NCI-H1417 treated with DMSO at 0.1 percent for 48 hours (cell line): ENCODE measurements around the gene KRTAP5-1.
"Not testable (repeated sequence)": the region's sequence is repeated elsewhere in the genome, so short reads cannot be mapped to it uniquely, and the experiment has no call there.

ENCODE experiments used
- DNase-seq: peaks from one replicate; lab custom pipeline; 2025; lab: John Stamatoyannopoulos, UW

Gene KRTAP5-1, protein sequence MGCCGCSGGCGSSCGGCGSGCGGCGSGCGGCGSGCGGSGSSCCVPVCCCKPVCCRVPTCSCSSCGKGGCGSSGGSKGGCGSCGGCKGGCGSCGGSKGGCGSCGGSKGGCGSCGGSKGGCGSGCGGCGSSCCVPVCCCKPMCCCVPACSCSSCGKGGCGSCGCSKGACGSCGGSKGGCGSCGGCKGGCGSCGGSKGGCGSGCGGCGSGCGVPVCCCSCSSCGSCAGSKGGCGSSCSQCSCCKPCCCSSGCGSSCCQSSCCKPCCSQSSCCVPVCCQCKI

GRCh38 chr11:1584661-1585370 is at the start of gene KRTAP5-1:
Gene KRTAP5-1, minus strand, starts transcription at chr11:1585283. Its CDS starts 34 bp downstream, at chr11:1585249.
- not testable (repeated sequence) for DNase-seq

- DNase-seq: no peak
Observed at GRCh38 chr11:1633864-1634263, 48.8 kb upstream of the KRTAP5-1 start.

DNA sequence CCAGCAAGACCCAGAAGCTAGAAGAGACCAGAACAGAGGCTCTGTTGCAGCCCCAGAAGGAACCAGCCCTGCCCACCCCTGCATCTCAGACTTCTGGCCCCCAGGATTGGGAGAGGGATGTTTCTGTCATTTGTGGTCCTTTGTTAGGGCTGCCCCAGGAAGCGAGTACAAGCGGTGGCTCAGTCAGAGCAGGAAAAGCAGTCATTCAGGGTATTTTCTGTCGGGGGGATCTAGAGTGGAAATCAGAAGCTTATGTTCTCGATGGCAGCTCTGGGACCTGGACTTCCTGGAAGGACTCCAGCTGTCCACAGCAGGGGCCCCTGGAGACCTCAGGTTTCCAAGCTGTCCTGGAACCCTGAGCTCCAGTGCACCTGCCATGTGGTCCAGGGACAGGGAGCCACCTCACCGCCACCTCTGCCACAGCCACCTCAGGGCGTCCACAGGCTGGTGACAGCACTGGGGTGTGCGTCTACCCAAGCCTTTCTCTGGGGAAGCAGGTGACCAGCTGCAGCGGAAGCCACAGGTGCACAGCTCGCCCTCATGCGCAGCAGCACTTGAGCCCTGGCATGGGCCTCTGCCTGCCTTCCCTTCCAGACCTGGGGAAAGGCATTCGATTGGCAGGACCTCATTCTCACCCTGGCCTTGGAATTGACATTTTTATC is 47.1 kb upstream of the KRTAP5-1 start:
- DNase-seq: no peak

- DNase-seq: no peak
Observed at GRCh38 chr11:1631066-1631568, 46.0 kb upstream of the KRTAP5-1 start.

DNA sequence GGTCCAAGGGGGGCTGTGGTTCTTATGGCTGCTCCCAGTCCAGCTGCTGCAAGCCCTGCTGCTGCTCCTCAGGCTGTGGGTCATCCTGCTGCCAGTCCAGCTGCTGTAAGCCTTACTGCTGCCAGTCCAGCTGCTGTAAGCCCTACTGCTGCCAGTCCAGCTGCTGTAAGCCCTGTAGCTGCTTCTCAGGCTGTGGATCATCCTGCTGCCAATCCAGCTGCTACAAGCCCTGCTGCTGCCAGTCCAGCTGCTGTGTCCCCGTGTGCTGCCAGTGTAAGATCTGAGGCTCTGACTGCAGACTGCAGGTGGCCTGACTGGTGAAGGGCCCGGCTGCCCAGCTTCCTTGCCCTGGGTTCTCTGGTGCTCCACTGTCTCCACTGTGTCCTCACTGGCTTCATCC is 45.2 kb upstream of the KRTAP5-1 start:
- DNase-seq: no peak

GRCh38 chr11:1629326-1630185 is 44.5 kb upstream of the KRTAP5-1 start, which contains the start of gene KRTAP5-5:
Gene KRTAP5-5, plus strand, starts transcription at chr11:1629775. Its CDS starts 66 bp downstream, at chr11:1629841.
- DNase-seq: no peak

- no peak for DNase-seq
Observed at GRCh38 chr11:1628506-1629325, 43.6 kb upstream of the KRTAP5-1 start.

DNA sequence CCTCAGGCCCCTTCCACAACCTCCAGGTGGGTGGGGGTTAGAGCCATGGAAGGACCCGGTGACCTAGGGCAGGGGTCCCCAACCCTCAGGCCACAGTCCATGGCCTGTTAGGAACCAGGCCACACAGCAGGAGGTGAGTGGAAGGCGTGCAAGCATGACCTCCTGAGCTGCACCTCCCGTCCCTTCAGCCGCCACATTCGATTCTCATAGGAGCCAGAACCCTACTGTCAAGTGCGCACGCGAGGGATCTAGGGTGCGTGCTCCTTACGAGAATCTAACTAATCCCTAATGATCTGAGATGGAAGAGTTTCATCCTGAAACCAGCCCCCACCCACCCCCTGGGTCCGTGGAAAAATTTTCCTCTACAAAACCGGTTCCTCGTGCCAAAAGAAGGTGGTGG is 40.5 kb upstream of the KRTAP5-1 start:
- no peak for DNase-seq

DNA sequence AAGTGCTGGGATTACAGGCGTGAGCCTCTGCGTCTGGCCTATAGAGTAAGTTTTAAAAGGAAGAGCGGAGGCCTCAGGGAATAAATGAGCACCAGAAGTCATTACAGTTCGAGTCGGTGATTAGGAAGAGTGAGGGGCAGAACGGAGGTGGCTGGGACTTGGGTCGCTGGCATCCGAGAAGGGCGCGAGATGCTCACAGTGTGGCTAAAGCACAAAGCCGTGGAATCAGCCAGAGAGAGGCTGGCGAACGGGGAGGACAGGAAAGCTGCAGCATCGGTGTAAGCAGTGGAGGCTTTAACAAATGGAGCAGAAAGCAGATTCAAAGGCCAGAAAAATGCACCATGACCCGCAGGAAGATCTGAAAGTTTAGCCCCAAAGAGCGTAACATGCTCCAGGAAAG is 39.5 kb upstream of the KRTAP5-1 start:
- DNase-seq: no peak

GRCh38 chr11:1623716-1624115 is 38.6 kb upstream of the KRTAP5-1 start:
- no peak for DNase-seq

DNA sequence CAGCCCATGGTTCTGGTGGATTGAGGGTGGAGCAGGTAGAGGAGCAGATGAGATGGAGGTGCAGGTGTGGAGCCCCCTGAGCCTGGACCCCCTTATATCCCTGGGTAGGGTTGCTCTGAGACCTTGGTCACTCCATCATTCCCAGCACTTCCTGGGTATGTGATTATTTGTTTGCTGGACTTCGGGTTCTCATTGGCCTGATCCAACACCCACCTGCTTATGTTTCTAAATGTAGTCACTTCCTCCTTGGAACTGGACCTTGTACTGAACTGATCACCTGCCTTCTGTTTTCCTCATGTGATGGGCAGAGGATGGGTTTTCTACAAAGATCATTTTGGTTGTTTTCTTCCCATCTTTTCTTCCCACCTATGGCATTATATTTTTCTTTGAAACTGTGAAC is 37.0 kb upstream of the KRTAP5-1 start, which contains the start of gene KRTAP5-4:
KRTAP5-4 (minus strand) TSS at position 53 of the 400 bp plus-strand sequence; CDS start at position 8, 45 bp downstream.
- no peak for DNase-seq

GRCh38 chr11:1619449-1619848 is 34.4 kb upstream of the KRTAP5-1 start:
- DNase-seq: no peak

DNA sequence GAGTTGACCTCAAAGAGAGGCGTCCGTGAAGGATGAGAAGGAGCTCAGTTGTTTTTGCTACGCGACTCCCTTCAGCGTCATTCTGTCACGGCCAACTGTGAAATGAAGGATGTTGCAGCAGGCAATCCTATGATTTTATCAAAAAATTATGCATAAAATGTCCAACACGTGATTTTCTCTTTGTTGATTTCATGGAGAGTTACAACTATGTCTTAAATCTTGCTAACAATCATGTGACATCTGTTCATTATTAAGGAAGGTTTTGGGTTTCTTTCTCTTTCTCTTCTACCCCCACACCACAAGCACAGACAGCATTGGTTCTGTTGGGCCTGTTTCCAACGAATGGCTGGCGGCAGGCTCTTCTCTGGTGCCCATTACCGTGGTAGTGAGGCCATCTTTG is 33.1 kb upstream of the KRTAP5-1 start:
- no peak for DNase-seq

DNA sequence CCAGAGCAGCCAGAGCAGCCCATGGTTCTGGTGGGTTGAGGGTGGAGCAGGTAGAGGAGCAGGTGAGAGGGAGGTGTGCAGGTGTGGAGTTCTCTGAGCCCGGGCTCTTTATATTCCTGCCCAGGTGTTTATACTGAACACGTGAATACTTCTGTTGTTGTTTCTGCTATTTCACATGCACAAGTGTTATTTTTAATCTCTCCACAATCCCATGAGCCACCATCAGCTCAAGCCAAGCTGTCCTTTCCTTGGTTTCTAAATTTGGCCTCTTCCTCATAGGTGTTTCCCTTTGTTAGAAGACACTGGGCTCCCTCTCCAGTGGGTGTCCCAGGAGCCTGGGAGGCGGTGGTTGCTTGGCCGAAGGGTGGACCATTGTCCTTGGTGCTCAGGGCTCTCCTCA is 23.3 kb upstream of the KRTAP5-1 start, which contains the start of gene KRTAP5-3:
KRTAP5-3 (minus strand) TSS at position 101 of the 400 bp plus-strand sequence; CDS start at position 23, 78 bp downstream.
- no peak for DNase-seq

- not testable (repeated sequence) for DNase-seq
Observed at GRCh38 chr11:1607901-1608300, 22.8 kb upstream of the KRTAP5-1 start.

GRCh38 chr11:1607156-1607845 is 22.2 kb upstream of the KRTAP5-1 start:
- DNase-seq: not testable (repeated sequence)

- not testable (repeated sequence) for DNase-seq
Observed at GRCh38 chr11:1605923-1606322, 20.8 kb upstream of the KRTAP5-1 start.

DNA sequence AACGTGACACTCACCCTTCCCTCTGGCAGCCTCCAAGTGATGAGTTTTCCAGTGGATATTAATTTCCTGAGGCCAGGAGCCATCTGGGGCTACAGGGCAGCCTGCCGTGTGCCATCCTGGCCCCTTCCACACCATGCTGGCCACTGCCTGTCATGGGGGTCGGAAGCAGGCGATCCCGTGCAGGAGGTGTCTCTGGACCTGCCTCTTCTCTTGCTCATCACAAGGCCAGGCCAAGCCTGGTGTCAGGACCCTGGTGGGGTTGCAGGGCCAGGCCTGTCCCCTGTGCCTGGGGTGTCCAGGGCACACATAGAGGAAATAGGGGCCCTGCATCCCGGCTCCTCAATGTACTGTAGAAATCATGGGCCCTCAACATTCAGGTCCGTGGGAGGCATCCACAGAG is 19.6 kb upstream of the KRTAP5-1 start:
- no peak for DNase-seq

DNA sequence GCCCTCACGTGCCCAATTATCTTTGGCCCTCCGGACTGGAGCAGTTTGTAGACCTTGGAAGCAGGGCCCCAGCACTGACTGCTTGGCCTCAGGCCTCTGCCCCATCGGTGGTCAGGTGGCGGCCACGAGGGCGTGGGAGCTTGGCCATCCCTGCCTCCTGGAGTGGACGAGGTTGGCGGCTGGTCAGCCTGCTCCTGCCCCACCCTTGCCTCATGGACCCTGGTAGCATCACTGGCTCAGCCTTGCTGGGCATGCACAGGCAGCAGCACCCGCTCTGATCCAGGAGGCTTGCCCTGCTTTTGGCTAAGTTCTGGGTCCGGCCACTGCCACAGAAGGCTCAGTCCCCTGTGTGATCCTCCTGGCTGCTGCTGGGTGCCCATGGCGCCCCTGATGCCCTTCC is 19.1 kb upstream of the KRTAP5-1 start:
- no peak for DNase-seq

DNA sequence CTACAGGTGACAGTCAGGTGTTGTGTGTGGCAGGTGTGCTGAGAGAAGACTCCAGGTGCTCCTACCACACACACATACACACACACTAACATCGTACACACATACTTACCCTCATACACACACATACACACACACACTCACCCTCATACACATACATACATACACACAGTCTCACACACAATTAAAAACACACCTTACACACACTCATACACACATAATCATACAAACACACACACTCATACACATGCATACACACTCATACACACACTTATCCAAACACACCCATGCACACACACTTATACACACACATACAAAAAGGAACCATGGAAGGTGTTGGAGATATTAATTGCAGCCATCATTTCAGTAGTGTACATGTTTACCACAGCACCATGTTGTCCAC is 18.5 kb upstream of the KRTAP5-1 start:
- no peak for DNase-seq
